K562 (cell line): ENCODE data around the gene ZNF549. TPM values are rescaled to one million over a fixed set of nuclear protein-coding genes. Genes with fewer than 3 reads are reported as not detected.

Experiments used
- ATAC-seq: fragments of 200-7000 bp; cut with Tn5 transposase; 3 replicates; pipeline ENCODE4 v1.9.1; 2020; ENCODE audit warnings: moderate library complexity
- BruUV-seq: library from RNA; stranded (reverse); fragments of 400-500 nt; replicated peaks from 2 replicates; lab custom pipeline; 2021; lab: Mats Ljungman, UMichigan
- CTCF ChIA-PET: fragments of 300-600 bp; formaldehyde crosslinking; extraction: SDS; loops from one replicate; lab custom pipeline; 2021; ENCODE audit warnings: low intra/inter-chr PET ratio; lab: Yijun Ruan, JAX
- POLR2A ChIA-PET: fragments of 300-600, 350-650 bp; sonication (Branson Sonifier 250); formaldehyde crosslinking; extraction: SDS; loops from one replicate; lab custom pipeline; 2021; ENCODE audit warnings: antibody characterized with exemption, inconsistent platforms; lab: Yijun Ruan, JAX
- DNase-seq, 4 experiments: peaks; one replicate each; pipeline versions ENCODE4 v3.0.0 to v3.0.0-alpha.2; 2011 to 2018; ENCODE audit warnings: low spot score in 3 of 4, mixed read lengths in 3 of 4; ENCODE audit errors: extremely low read depth in 1 of 4
- FAIRE-seq: peaks from 2 replicates; lab custom pipeline; 2011; peaks lifted over from hg19 to GRCh38; lab: Jason Lieb, UNC
- H2AFZ ChIP-seq: 2 replicates; pipeline ENCODE4 v1.6.0; 2011; ENCODE audit warnings: low read depth, low read length, control low read depth, inconsistent platforms
- H3K27ac ChIP-seq: fragments of 200-600 bp; 3 replicates; pipeline ENCODE4 v1.8.0; 2011; ENCODE audit warnings: low read depth, mild to moderate bottlenecking, control low read depth, inconsistent platforms, low read length, moderate library complexity, mixed read lengths; ENCODE audit errors: extremely low read depth
- H3K27me3 ChIP-seq, 2 experiments: fragments of 300-600 bp in 1 of 2; 2 replicates in 1 of 2; 3 replicates in 1 of 2; pipeline versions ENCODE4 v1.6.0 to v1.8.0; 2011; ENCODE audit warnings: inconsistent platforms in 2 of 2, low read length in 2 of 2, mild to moderate bottlenecking in 1 of 2, mixed read lengths in 1 of 2, moderate library complexity in 1 of 2; ENCODE audit not compliant: control insufficient read depth in 2 of 2, insufficient read depth in 2 of 2
- H3K36me3 ChIP-seq: fragments of 300-600 bp; 3 replicates; pipeline ENCODE4 v1.8.0; 2011; ENCODE audit warnings: mild to moderate bottlenecking, low read length, inconsistent platforms; ENCODE audit not compliant: control insufficient read depth, insufficient read depth
- H3K4me1 ChIP-seq, 2 experiments: fragments of 200-600 bp in 1 of 2; replicated peaks in 1 of 2; 2 replicates in 1 of 2; 3 replicates in 1 of 2; pipeline versions ENCODE4 v1.5.1 to v1.8.0; 2011; ENCODE audit warnings: inconsistent platforms in 2 of 2, low read length in 2 of 2, mild to moderate bottlenecking in 1 of 2, mixed read lengths in 1 of 2, moderate library complexity in 1 of 2; ENCODE audit not compliant: control insufficient read depth in 2 of 2, insufficient read depth in 2 of 2
- H3K4me2 ChIP-seq: 2 replicates; pipeline ENCODE4 v1.6.1; 2011; ENCODE audit warnings: low read length, control low read depth, inconsistent platforms, mixed read lengths; ENCODE audit not compliant: insufficient read depth
- H3K4me3 ChIP-seq: fragments of 200-600 bp; sonication (generic), shearing (Covaris generic); 2 replicates; pipeline ENCODE4 v1.5.1; 2016; ENCODE audit warnings: control low read depth, inconsistent platforms
- H3K79me2 ChIP-seq: fragments of 200-600 bp; 3 replicates; pipeline ENCODE4 v1.8.0; 2011; ENCODE audit warnings: low read length, inconsistent platforms; ENCODE audit not compliant: control insufficient read depth, insufficient read depth
- H3K9ac ChIP-seq, 2 experiments: 2 replicates each; pipeline versions ENCODE4 v1.6.0 to v1.6.1; 2011; ENCODE audit warnings: low read depth in 2 of 2, low read length in 2 of 2, control low read depth in 1 of 2, inconsistent platforms in 1 of 2, mild to moderate bottlenecking in 1 of 2, mixed read lengths in 1 of 2; ENCODE audit not compliant: insufficient read depth in 1 of 2
- H3K9me1 ChIP-seq: one replicate; pipeline ENCODE4 v1.6.0; 2011; ENCODE audit warnings: inconsistent platforms, mild to moderate bottlenecking, low read length, moderate library complexity; ENCODE audit not compliant: control insufficient read depth, insufficient read depth
- H3K9me3 ChIP-seq: replicated peaks from 2 replicates; pipeline ENCODE4 v1.5.1; 2011; ENCODE audit warnings: low read depth, low read length, inconsistent platforms; ENCODE audit not compliant: control insufficient read depth, insufficient read depth
- H4K20me1 ChIP-seq: replicated peaks from 2 replicates; pipeline ENCODE4 v1.6.1; 2011; ENCODE audit warnings: low read length, inconsistent platforms, mixed read lengths; ENCODE audit not compliant: control insufficient read depth, insufficient read depth
- C11orf30 ChIP-seq: fragments of 450-650 bp; IDR thresholded peaks from 2 replicates; pipeline ENCODE4 v1.6.1; 2016; ENCODE audit warnings: low read depth, mild to moderate bottlenecking
- DNMT1 ChIP-seq: fragments of 450-650 bp; IDR thresholded peaks from 2 replicates; pipeline ENCODE4 v1.6.1; 2016; ENCODE audit warnings: antibody characterized with exemption, mild to moderate bottlenecking
- EHMT2 ChIP-seq: fragments of 450-650 bp; IDR thresholded peaks from 2 replicates; pipeline ENCODE4 v1.6.1; 2018; ENCODE audit warnings: antibody characterized with exemption
- MCM3 ChIP-seq: fragments of 450-650 bp; IDR thresholded peaks from 2 replicates; pipeline ENCODE4 v1.6.1; 2016
- NFIC ChIP-seq: fragments of 450-650 bp; IDR thresholded peaks from 2 replicates; pipeline ENCODE4 v1.6.1; 2017; ENCODE audit warnings: mild to moderate bottlenecking, inconsistent platforms
- NFIX ChIP-seq: fragments of 250-450 bp; sonication (Bioruptor Pico); IDR thresholded peaks from 2 replicates; pipeline ENCODE4 v1.4.0; 2020; ENCODE audit warnings: low read depth, mild to moderate bottlenecking, moderate library complexity
- NFRKB ChIP-seq: fragments of 450-650 bp; IDR thresholded peaks from 2 replicates; pipeline ENCODE4 v1.6.1; 2016; ENCODE audit warnings: low read depth
- RFX1 ChIP-seq: fragments of 450-650 bp; IDR thresholded peaks from 2 replicates; pipeline ENCODE4 v1.6.1; 2016; ENCODE audit warnings: mild to moderate bottlenecking, moderate library complexity
- SMAD3 ChIP-seq: fragments of 450-650 bp; formaldehyde crosslinking; conservative IDR thresholded peaks from 2 replicates; pipeline ENCODE4 v1.4.0; 2020; ENCODE audit warnings: mild to moderate bottlenecking
- ZC3H8 ChIP-seq: fragments of 450-650 bp; IDR thresholded peaks from 2 replicates; pipeline ENCODE4 v1.6.1; 2017
- ZKSCAN1 ChIP-seq: fragments of 150-350 bp; IDR thresholded peaks from 2 replicates; pipeline ENCODE4 v1.6.1; 2016; ENCODE audit warnings: low read depth, low read length
- ZNF316 ChIP-seq: fragments of 450-650 bp; IDR thresholded peaks from 2 replicates; pipeline ENCODE4 v1.6.1; 2016
- whole genome bisulfite sequencing: fragments of 100-300 bp; shearing (Covaris generic); methylation state at CpG from one replicate; pipeline ENCODE4 v1.1.6; 2016; ENCODE audit warnings: low coverage, mixed read lengths; ENCODE audit not compliant: insufficient coverage; ENCODE audit errors: missing lambda C conversion rate; 5-methylcytosine and 5-hydroxymethylcytosine counted together
- in situ Hi-C: fragments of 300-500 bp; cut with MboI; formaldehyde crosslinking; loops from 4 replicates; pipeline ENCODE4 v1.15.0; 2018; ENCODE audit warnings: inconsistent platforms, mixed read lengths
- intact Hi-C: fragments of 100-400 bp; cut with micrococcal nuclease; formaldehyde crosslinking; loops from 2 replicates; pipeline ENCODE4 v1.14.2; 2022
- polyA plus RNA-seq, 8 experiments: library from polyadenylated mRNA; depleted of rRNA in 4 of 8; stranded (reverse) in 5 of 8; unstranded in 3 of 8; fragments of >200 nt; fragmentation: Nextera tagmentation in 2 of 8; fragmentation: Illumina TruSeq in 1 of 8; extraction: Ambion mirVana in 2 of 8; extraction: Trizol in 1 of 8; gene quantifications; 2 replicates each; pipeline versions ENCODE4 v1.2.1 to v1.2.3, GENCODE V29; 2011 to 2014; ENCODE audit warnings: inconsistent platforms in 1 of 8, missing spikeins in 1 of 8
- total RNA-seq, 7 experiments: library from RNA; depleted of rRNA in 6 of 7; stranded (reverse); fragments of >200 nt in 6 of 7; fragmentation: Illumina TruSeq in 2 of 7; extraction: Trizol in 2 of 7; gene quantifications; 2 replicates each; pipeline versions ENCODE4 v1.2.1 to v1.2.3, GENCODE V29; 2011 to 2021; ENCODE audit warnings: low replicate concordance in 1 of 7

Gene ZNF549
- total and polyA plus RNA-seq, 9 of the 15 experiments (the other 6 are each of a cell fraction or from before 2014, with no cell fraction given): 0.03 to 0.68 (median 0.25) TPM

GRCh38 chr19:57506163-57506562 is 21.0 kb upstream of the ZNF549 start:
- Histone ChIP-seq H3K36me3 (no peaks in the 10 kb centered on the region), H3K9ac (no peak overlapping the region), H3K27ac (no peak overlapping the region), H3K4me3 (no peak overlapping the region), H3K79me2 (no peaks in the 10 kb centered on the region), H3K4me2 (no peak overlapping the region), H3K4me1 (no peaks in the 10 kb centered on the region), H2AFZ (no peak overlapping the region), H4K20me1 (no peaks in the 10 kb centered on the region), H3K9me1 (no peaks in the 10 kb centered on the region), H3K27me3 (no peaks in the 10 kb centered on the region), H3K9me3 (no peaks in the 10 kb centered on the region)
- CTCF ChIA-PET: interaction anchor here (0.6 kb wide), 1 partner anchor 775 kb away, joined by 5 read pairs; no protein-coding TSS in a partner anchor
- WGBS: 3% methylated on average over 4 of the region's 4 CpGs
- FAIRE-seq (peak; percentile 15), DNase-seq (no peak), ATAC-seq (no peak)
- no peak for TF ChIP-seq MCM3
- TF ChIP-seq RFX1: no peak
- no peak for TF ChIP-seq SMAD3 (CRISPR knock-in tag)
- peak; percentile 84 for TF ChIP-seq NFIC
- TF ChIP-seq NFIX (CRISPR knock-in tag): peak; percentile 67
- TF ChIP-seq DNMT1: no peak
- in situ Hi-C loops (no loop called here), intact Hi-C loops (no loop called here)
- BruUV-seq: no TSS peak
- POLR2A ChIA-PET: no interaction called here

GRCh38 chr19:57511484-57511883 is 15.7 kb upstream of the ZNF549 start:
- in situ Hi-C loops: no loop called here
- Histone ChIP-seq H3K9me1 (no peaks in the 10 kb centered on the region), H3K4me1 (no peaks in the 10 kb centered on the region), H2AFZ (no peak overlapping the region), H3K27me3 (no peaks in the 10 kb centered on the region), H3K9ac (no peak overlapping the region), H3K4me2 (no peak overlapping the region), H3K27ac (no peak overlapping the region), H3K4me3 (no peak overlapping the region), H3K9me3 (no peaks in the 10 kb centered on the region; the same call in 1 of the 2 replicates), H3K36me3 (no peaks in the 10 kb centered on the region), H3K79me2 (no peaks in the 10 kb centered on the region), H4K20me1 (no peaks in the 10 kb centered on the region)
- CTCF ChIA-PET: no interaction called here
- POLR2A ChIA-PET: no interaction called here
- ATAC-seq (no peak), DNase-seq (no peak), FAIRE-seq (no peak)
- TF ChIP-seq EHMT2 (no peak), C11orf30 (0 out of 2 replicates have a peak, but pooled peaks have one; percentile 12), NFRKB (no peak), ZC3H8 (no peak), ZNF316 (peak; percentile 30; the same call in 1 of the 2 replicates), ZKSCAN1 (no peak)
- no TSS peak for BruUV-seq
- intact Hi-C loops: no loop called here
